NB4 (cell line): ENCODE measurements around the gene SCG5.

Experiments used
- CTCF ChIP-seq: IDR thresholded peaks from one replicate; pipeline ENCODE4 v1.5.1; 2012; ENCODE audit warnings: low read depth, low read length
- TF ChIP-seq, protein P1 (sequence below): IDR thresholded peaks from 2 replicates; pipeline ENCODE4 v1.6.1; 2011; ENCODE audit warnings: low read depth, low read length

DNA sequence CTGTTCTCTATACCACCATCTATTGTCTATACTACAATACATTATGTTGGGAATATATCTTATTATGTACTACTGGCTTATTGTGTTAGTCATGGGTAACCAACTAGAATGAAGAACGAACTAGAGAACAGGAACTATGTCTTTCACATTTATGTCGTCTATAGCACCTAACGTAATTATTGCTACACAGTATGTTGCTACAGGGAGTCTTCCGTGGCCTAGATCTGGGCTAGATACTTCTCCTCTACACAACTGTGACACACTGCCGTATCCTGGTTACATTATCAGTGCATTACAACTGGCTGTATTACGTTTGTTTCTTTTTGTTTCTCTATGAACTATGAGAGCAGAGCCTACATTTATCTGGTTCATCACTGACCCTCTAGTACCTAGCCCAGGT lies 34.0 kb downstream of the SCG5 start:
- no peak for TF ChIP-seq CTCF
- TF ChIP-seq, protein P1, sequence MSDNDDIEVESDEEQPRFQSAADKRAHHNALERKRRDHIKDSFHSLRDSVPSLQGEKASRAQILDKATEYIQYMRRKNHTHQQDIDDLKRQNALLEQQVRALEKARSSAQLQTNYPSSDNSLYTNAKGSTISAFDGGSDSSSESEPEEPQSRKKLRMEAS = no peak
